GM18517 (cell line): ENCODE data around the gene LDB2.

Source experiments
- ATAC-seq: cut with Tn5 transposase; IDR thresholded peaks from one replicate; pipeline ENCODE4 v1.9.1; 2021; ENCODE audit warnings: mild to moderate bottlenecking, moderate library complexity; ENCODE audit not compliant: unreplicated experiment

Gene LDB2

DNA sequence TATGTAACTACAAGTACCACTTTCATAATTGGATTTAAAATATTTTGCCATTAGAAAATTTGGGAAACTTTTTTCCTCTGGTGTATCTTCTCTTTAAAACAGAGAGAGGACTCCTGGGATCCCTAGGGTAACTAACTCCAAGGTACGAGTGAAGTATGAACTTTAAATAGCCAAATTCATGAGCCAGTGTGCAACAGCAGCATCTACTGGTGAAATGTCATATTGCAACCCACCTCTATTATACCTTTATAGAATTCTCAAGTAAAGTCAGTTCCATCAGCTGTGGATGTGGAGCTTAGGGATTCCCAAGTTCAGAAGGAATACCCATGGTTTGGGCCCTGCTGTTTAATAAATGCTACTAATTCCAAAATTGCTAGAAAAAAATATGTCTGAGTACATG is 389.5 kb downstream of the LDB2 start:
- ATAC-seq = no peak

DNA sequence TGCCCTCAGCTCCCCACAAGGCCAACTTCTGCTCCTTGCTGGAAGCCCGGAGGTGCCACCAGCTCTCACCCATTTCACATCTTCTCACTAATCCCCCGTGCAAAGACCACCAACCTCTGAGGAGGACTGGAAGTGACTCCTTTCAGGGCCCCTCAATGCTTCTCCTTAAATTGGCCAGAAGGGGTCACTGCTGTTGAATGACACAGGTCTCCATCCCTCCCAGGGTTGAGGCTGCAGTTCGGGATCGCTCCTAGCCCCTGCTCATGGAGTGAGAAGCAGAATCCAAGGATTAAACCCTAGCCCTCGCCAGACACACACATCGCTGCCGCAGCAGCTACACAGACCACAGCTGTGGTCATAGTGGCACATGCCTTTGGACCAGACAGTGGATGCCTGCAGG is 392.7 kb downstream of the LDB2 start:
- no peak for ATAC-seq

DNA sequence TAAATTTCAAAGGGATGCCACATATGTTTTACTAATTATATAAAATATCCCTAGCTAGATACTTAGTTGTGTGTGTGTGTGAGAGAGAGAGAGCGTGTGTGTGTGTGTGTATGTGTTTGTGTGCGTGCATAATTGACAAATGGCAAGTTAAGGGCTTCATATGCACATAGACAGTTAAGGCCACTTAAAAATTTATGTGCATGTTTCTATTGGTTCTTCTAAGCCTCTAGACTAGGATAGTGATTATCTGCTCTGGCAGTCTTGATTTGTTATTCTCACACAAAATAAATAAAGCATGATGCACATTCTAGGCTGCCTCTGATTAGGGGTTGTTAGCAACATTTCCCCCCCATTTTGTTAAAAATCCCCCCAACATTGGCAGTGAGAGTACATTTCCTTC is 393.2 kb downstream of the LDB2 start:
- ATAC-seq = no peak

DNA sequence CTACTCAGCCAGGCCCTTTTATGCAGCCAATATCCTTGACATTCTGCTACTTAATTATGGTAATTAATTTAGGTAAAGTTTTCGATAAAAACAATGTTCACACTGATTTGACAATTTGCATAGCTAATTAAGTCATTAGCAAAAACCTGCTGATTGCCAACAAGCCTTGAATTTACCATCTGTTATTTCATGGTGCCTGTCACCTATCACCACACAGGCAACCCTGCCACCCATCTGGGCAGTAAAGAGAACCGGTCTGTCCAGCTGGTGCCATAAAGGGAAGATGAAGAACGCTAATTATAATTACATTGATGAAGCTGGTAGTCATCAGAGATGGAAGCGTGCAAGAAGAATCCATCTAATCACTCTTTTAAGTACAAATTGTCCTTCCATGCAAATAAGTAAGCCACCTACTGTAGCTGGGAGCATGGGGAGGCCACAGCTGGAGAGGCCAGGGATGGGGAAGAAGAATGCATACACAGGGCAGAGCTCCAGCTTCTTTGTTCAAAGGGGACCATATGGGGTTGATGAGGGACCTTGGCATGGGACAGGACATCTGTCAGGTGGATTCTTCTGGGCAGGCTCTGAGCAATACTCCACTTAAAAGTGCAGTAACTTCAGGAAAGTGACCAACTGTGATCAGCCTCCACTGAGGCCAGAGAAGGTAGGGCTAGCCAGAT is 394.9 kb downstream of the LDB2 start:
- no peak for ATAC-seq

DNA sequence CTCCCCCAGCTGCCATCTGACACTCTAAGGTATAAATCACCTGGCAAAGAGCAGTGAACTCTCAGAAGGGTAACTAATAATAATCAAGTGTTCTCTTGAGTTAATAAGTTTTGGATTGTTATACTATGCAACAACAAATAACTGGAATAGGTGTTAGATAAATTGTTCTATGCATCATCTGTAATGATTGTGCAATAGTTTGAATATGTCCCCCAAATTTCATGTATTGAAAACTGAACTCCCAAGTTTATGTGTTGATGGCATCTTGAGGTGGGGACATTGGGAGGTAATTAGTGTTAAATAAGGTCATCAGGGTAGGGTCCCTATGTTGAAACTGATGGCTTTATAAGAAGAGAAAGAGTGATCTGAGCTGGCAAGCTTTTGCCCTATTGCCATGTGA is 399.5 kb downstream of the LDB2 start:
- ATAC-seq = no peak

DNA sequence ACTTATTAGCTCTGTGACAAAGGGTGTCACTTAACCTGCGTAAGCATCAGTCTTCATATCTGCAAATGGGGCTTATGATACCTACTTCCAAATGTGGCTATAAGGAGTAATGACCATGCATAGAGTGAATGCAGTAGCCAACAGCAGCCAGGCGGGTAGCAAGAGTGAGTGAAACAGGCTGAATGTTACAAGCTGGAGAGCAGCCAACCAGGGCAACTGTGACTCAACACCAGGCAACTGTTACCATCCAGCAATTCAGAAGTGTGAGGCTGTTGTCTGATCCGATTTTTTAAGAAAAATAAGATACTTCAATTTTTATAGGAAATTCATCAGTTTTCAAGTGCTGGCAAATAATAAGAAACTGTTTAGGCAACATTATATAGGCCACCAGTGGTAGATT is 401.9 kb downstream of the LDB2 start:
- ATAC-seq = no peak

DNA sequence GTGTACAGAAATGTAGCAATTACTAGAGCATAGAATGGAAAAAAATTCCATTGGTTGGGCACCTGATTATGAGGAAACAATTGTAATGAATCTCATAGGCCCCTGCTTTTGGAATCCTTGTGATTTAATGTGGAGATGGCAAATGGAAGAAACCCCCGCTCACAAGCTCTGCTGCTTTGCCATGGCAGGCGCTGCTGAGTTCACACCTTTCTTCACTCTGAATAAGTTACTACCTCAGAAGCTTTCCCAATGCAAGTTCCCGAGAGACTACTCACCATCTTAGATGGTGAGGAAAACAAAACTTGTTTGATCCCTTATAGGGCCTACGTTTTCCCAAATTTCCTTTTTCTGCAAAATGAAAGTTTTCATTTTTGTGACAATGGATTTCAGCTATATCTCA is 405.6 kb downstream of the LDB2 start:
- no peak for ATAC-seq

DNA sequence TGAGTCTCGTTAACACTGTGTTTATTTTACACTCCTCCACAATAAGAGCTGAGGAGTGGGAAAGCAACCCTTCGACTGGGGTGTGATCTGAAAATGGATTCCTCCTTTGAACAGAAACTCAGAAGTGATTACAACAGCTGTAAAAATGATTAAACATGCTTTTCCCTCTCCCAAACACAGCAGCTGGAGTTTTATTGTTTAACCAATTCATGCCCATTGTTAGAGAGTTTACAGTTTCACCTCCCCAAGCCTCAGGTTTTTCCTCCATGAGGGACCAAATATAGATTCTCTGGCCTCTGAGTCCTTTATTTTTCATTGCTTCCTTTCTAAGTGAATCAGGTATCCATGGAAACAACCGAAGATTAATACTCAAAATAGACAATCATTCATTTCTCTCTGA is 409.2 kb downstream of the LDB2 start:
- no peak for ATAC-seq

DNA sequence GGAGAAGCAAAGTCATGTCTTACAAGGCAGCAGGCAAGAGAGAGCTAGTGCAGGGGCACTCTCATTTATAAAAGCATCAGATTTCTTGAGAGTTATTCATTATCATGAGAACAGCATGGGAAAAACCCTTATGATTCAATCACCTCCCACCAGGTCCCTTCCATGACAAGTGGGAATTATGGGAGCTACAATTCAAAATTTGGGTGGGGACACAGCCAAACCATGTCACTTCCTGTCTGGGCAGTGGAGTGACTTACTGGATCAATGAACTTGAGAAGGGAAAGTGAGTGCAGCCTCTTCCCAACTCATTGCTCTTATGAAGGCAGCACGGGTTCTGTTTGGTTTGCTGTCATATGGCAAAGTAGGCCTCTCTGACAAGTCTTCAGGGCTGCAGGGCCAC is 410.4 kb downstream of the LDB2 start:
- no peak for ATAC-seq

DNA sequence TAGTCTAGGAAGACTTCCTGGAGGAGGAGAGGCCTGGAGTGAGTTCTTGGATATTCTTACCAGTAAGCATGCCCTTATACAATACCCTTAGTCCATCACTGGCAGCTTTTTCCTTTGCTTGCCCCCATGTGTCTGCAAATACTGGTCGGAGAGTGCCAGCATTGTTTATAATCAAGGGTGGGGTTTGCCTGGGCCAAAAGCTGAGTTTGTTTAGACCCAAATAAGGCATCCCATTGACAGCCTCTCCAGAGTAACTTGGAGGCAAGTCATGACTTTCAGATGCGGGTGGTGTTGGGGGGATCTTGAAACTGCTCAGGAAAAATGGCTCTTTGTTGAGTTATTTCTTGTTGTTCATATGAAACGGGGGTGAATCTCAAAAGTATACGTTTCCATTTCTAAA is 413.7 kb downstream of the LDB2 start:
- ATAC-seq = no peak

DNA sequence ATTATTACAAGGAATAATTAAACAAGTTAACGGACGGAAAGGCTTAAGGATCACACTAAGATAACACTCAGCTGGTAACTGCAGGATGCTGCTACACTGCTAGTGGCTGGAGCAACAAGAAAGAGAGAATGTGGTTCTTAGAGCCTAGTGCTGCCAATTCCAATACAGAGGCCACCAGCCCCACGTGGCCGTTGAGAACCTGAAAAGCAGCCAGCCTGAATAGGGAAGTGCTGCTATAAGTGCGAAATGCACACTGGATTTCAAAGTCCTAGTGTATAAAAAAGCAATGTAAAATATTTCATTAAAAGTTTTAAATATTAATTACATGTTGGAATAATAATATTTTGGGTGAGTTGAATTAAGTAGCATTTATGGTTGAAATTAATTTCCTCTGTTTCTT is 414.9 kb downstream of the LDB2 start:
- ATAC-seq = no peak

DNA sequence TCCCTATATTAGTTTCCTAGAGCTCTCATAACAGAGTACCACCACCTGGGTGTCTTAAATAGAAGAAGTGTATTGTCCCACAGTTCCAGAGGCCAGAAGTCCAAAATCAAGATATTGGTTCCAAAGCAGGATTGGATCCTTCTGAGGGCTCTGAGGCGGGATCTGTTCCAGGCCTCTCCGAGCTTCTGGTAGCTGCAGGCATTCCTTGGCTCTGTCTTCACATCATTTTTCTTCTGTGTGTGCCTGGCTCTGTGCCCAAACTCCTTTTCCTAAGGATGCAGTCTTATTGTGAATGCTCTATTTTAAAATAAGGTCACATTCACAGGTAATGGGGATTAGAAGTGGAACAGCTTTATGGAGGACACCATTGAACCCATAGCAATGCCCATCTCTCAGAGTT is 418.4 kb downstream of the LDB2 start:
- no peak for ATAC-seq

DNA sequence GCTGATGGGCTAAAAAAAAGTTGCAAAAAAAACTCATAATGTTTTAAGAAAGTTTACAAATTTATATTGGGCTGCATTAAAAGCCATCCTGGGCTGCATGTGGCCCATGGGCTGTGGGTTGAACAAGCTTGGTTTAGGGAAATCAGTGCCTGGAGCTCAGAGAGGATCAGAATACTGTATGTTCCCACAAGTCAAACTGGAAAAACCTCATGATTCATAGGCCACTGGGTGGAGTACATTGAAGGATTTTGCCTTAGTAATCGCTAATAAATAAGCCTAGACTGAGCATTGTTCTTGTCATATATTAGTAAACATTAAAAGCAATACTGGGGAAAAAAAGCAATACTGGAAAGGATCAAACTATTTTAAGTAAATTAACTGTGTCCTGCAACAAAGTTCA is 425.9 kb downstream of the LDB2 start:
- ATAC-seq = no peak

DNA sequence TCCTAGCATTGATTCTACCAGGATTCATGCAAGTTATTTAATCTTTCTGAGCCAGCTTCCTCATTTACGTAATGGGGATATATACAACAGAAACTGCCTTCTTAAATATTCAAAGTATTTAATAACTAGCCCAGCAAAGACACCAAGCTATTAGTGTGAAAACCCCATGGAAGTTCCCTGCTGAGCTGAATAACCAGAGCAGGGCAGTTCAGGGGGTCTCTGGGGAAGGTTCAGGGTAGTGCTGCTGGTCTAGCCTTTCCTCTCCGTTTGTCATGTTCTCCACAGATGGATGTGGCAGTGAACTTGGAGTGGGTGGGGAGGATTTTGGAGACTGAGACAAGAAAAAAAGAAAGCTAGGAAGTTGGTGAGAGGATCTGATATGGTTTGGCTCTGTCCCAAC is 431.4 kb downstream of the LDB2 start:
- no peak for ATAC-seq

DNA sequence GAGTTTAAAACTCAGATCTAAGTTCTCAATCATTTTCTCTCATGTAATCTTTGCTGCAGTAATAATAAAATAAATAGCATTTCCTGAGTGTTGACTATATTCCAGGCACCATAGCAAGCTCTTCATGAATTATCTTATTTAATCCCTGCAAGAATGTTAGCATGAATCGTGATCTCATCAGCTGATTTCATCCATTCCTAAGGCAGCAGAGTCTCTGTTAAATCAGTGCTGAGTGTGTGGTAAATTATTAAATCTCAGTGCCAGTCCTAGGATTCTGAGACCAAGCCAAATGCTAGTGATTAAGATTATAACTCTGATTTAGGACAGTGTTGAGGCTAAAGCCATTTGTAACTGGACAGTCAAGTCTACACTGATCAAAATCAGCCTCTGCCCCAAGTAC is 431.9 kb downstream of the LDB2 start:
- no peak for ATAC-seq

DNA sequence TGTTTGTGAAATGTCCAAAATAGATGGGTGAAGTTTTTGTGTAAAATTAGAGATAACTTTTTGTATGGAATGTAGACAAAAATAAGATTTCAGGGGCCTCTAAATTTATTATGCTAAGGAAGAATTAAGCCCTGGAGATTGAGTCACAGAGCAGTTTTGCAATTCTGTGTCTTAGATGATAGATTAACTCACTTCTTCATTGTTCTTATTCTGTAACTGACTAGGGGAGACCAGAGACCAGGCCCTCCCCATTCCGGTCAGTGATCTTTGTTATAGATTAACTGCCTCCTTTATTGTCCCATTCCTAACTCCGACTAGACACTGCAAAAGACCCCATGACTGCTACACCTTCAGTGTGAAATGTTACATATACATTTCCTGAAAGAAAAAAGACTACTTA is 433.8 kb downstream of the LDB2 start:
- ATAC-seq = no peak

DNA sequence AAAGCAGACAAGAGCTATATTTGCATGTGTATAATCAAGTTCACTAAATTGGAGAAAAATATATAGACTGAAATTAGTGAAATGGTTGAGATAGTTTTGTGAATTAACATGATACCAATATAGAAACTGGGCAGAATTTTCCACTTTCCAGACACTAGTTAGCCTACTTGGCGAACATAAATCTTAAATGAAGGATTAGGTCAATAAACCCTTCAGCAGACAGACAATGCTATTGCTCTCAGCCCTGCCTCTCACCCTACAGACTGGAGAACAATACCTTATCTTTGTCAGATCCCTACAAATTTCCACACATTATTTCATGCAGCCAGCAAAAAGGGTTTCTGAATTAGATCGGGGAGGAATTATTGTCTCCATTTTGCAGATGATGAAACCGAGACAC is 435.8 kb downstream of the LDB2 start:
- ATAC-seq = no peak

DNA sequence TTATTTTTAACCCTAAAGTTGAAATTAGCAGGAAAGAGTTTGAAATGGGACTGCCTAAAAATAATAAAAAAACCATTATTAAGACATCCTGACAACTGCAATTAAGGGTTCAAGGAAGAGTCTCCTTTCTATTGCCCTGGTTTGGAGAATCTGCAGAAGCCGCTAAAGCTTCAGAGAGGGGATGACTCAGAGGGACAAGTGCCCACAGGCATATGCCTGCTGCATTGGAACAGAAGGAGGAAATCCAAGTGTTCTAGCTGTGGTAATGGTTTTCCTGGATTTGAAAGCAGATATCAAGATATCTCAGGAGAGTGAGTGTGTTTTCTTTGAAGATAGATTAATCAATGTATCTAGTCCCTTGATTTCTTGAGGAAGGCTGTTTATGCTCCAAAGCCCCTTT is 437.1 kb downstream of the LDB2 start:
- no peak for ATAC-seq

DNA sequence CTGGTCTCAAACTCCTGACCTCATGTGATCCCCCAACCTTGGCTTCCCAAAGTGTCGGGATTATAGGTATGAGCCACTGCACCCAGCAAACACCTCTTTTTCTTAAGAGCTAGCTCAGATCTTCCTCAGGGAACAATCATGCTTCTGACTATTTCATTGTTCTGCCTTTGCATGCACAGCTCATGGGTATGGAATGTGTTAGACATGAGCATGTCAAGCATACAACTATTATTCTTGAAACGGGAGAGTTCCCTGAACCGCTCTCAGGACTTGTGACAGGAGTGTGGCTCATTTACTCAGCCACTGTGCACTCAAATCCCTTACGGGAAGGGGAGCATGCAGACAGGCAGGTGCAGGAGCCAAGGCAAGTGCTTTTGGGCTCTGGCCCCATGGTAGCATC is 440.5 kb downstream of the LDB2 start:
- no peak for ATAC-seq
